Eye (tissue), 1 donor: ENCODE data around the gene METAP1D.
"Not testable (repeated sequence)": the region's sequence is repeated elsewhere in the genome, so short reads cannot be mapped to it uniquely, and the experiment has no call there.

Experiments
- DNase-seq: peaks from one replicate; pipeline ENCODE4 v3.0.0-alpha.2; 2015

METAP1D gene

DNA sequence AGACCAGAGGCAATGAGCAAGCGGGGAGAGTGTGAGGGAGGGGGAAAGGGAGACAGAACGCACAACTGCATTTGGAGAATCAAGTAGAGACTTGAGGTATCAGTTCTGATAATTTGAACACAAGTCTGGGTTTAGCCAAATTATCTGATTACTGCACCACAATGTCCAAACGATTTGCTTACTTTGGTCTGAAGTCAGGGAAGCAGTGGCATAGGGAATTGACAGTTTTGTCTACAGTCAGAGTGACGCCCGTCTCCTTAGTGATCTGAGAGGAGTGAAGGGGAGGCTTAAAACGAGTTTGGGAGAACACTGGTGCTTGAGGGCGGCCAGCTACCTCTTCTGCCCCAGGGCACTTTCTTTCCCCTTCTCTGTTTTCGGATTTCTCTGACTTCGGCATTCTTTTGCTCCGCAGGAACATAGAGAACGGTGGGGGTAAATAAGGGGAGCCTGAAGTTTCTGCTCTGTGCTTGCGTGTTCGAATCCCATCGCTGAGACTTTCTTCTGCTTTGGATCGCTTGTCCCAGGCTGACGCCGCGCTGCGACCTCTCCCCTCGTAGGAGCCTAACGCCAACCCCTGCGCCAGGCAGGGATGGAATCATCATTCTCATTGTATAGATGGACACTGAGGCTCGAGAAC, 105.8 kb downstream of the METAP1D start:
- DNase-seq, result peak; percentile 65

DNA sequence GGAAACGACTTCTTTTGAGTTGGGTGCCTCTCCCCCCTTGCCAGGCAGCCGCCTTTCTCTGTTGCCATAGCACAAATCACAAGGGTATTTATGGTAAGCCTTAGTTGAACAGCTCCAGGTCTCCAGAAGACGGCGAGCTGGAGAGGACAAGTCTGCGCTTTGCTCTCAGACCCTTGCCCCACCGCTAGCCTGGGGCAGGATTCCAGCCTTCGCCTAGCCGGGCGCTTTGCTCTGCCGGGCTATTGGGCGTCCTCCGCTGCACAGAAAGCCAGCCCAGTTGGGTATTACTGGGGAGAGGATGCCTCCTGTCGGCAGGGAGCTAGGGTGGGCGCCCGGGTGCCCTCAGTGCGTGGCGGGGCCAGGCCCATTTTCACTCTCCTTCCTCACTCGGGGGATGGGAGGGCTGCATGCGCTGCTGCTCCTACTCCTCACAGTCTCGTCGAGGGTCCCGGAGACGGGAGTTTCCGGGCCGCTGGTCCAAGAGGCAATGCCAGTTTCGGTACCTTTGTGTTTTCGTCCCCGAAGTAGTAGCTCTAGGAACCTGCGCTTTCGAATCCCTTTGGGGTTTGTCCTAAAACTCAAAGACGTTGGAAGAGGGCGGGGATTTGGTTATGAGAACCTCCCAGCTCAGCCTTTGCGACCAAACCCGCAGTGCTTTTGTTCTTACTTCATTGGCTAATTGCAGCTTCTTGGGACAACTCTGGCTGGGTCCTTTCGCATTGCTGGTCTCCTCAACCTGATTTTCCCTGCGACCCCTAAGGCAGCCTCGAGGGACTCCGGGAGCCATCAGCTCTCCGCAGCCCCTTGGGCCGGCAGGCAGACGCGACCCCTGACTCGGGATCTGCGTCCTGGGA, 106.6 kb downstream of the METAP1D start:
- peak; percentile 74 for DNase-seq

DNA sequence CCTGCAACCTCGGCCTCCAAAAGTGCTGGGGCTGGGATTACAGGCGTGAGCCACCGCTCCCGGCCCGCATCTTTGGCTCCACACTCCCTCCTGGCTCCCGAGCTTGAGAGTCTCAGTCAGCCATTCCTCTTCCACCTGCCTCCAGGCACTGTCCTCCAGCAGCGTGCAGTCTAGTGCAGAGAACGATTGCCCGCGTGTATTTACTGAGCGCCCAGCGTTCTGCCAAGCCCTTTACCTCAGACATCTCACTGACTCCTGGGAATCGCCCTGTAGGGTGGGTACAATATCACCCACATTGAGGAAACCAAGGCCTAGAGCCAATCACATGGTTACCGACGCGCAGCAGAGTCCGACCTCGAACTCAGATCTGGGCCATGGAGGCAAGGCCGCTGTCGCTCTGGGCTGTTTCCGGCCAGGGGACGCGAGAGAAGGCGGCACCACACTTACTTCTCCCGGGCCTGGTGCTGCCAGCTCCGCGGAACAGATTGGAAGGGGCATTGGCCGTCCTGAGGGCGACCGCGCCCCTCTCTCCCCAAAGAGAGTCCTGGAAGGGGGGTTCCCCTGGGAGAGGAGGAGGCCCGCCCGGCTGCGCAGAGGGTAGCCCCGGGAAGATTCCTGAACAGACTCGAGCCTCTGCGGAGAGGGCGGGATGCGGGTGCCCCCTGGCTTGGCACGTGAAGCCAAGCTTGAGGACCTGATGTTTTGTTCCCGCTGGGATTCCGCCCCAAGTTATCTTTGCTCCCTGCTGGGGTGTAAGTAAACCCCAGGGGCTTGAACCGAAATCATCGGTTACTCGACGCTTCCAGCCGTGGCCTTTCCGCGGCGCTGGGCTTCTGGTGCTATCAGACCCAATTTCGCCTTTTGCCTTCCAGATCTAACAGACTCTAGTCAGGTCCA, 108.2 kb downstream of the METAP1D start:
- peak; percentile 51 for DNase-seq

DNA sequence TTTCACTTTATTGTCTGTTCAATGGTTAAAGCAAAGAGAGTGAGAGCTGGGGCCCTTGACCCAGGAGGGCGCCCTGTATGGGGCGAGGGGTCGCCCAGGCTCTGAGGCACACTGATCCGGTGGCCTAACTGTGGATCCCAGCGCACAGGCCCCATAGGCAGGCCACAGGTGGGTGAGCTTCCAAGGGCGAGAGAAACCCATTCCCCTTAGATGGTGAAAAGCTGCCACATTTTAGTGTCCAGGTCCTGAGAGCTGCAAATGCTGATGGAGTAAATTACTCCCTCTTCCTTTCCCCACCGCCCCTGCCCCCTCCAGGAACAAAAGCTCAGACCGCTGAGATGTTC, 108.8 kb downstream of the METAP1D start:
- peak; percentile 40 for DNase-seq

DNA sequence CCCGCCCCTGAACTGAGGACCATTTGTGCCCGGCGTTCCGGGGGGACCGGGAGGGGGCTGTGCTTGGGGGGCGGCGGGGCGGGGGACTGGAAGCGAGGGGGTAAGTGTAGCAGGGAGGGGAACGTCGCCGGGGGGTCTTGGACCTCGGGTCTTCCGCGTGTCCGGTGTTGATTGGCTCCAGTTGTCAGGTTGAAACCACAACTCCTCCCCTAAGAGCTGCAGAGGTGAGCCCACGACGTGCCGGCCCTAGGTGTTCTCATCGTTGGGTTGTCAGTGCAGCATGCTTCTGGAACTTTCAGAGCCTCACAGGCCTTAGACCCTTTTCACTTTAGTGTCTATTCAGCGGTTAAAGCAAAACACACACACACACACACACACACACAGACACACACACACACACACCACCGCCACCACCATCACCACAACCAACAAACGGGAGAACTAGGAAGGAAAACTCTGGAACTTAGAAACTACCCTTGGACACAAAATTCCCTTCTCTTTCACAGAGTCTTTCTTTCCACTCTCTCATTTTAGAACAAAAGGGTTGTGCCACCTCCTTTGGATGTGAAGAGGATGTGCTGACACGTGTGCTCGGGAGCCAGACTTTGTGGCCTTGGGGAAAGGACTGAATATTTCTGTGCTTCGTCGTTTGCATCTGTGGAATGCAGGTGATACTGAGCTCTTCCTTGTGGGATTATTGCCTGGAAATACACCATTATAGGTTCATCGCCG, 109.7 kb downstream of the METAP1D start:
- DNase-seq, result peak; percentile 53

DNA sequence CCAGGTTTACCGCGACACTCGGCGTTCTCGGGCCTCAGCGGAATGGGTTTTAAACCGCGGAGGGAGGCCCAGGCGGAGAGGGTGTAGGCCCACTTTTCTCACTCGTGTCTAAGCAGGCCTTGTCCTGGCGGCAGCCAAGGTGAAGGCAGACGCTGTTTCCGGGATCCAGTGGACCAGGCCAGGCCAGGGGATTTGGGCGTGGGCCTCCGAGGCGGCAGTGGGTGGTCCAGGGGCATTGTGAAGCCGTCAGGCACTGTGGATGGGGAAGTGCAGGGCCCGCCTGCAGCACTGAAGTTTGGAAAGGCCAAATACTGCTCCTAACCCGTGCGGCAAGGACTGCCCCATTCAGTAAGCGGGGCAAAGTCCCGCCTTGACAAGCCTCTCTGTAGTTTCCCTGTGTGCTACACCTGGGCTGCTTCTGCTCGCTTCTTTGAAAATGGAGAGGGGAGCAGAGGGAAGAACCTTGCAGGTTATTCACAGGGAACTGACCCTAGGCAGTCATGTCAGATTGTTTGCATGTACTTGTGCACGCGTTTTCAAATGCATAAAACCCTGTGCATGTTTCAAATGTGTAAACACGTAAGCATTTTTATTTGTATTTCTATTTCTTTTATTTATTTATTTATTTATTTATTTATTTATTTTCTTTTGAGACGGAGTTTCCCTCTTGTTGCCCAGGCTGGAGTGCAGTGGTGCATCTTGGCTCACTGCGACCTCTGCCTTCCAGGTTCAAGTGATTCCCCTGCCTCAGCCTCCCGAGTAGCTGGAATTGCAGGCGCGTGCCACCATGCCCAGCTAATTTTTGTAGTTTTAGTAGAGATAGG, 110.4 kb downstream of the METAP1D start:
- no peak for DNase-seq

DNA sequence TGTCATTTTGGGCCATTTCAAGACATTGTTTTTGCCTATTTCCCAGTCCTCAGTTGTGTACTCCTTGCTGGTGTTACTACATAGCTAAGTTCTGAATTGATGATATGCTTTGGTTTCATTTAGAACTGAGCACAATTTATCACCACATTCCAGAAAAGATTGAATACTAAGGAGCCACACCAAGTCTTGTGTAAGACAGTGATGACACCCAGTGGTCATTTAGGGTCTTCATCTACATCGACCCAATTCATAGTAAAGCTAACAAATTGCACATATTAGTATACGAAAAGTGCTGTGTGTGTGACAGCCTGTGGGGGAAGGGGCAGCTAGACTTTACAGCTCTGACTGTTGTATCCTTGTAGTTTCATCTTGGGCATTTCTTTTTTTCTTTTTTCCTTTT, 113.9 kb downstream of the METAP1D start:
- DNase-seq, result peak; percentile 51

DNA sequence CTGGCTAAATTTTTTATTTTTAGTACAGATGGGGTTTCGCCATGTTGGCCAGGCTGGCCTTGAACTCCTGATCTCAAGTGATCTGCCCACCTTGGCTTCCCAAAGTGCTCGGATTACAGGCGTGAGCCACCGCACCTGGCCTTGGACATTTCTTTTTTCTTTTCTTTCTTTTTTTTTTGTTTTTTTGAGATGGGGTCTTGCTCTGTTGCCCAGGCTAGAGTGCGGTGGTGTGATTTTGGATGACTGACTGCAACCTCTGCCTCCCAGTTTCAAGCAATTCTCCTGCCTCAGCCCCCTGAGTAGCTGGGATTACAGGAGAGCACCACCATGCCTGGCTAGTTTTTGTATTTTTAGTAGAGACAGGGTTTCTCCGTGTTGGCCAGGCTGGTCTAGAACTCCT, 114.4 kb downstream of the METAP1D start:
- DNase-seq, result not testable (repeated sequence)

DNA sequence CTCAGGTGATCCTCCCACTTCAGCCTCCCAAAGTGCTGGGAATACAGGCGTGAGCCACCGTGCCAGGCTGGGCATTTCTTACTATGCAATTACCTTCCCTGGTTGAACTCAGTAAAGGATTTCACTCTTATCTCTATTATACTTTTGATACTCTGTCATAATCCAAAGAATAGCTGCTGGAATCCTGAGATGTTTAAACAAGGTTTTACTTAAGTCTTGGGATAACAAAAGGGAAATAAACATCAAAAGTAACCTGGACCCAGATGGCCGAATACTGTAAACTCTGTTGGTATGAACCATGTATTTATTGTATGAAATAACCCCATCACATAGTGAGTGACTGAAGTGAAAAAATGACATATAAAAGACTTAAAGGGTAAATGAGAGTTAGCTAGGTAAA, 114.8 kb downstream of the METAP1D start:
- DNase-seq, result no peak

DNA sequence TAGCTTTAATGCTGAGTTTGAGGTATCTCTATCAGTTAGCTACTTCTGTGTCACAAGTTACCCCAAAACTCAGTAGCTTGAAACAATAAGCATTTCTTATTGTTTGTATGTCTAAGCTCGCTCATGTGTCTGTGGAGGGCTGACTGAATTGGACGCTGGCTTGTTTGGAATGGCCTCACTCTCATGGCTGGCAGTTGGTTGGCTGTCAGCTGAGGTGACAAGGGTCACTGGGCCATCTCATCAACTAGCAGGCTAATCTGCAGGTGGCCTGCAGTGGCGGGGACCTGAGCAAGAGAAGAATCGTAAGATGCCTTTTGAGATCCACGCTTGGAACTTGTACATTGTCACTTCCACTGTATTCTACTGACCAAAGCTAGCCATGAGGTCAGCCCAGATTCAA, 116.4 kb downstream of the METAP1D start:
- peak; percentile 37 for DNase-seq

DNA sequence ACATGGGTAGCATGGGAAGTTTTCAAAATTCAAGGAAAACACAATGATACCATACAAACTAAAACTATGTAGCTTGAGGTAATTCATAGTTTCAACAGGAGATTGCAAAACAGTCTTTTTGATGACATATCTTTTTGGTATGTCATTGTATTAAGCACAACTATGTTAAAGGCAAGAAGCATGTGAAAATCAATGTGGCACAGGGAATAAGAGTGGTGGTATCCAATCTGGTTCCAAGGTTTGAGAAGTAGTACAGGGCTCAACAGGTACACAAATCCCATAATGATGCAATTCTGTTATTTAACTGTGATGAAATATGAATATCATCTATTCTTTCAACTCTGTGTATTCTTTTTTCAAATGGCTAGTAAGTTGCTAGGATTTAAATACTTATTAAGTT, 119.3 kb downstream of the METAP1D start:
- DNase-seq, result no peak

DNA sequence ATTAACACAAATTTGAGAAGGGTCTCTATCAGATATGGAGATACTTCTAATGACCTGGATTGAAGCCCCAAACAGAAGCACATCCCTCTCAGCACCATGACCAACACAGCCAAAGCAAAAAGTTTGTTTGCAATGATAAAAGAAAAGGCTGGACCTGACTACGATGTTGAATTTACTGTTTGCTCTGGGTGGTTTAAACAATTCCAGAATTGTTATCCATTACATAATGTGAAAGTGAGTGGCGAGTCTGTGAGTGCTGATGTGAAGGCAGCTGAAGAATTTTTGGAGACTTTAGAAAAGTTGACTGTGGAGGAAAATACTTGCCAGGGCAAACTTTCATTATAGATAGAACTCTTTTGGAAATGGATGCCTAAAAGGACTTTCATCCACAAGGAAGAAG, 120.4 kb downstream of the METAP1D start:
- no peak for DNase-seq

DNA sequence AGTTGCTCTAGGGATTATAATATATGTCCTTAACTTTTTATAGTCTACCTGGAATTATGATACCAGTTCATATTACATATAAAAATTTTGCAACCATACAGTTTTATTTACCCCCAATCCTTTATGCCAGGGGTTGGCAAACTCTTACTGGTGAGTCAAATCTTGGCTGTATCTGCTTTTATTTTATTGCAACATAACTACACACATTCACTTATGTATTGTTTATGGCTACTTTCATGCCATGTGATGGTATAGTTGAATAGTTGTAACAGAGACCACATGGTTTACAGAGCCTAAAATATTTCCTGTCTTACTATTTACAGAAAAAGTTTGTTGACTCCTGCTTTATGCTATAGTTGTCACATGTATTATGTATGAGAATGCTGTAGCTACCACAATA, 128.7 kb downstream of the METAP1D start:
- DNase-seq, result no peak

DNA sequence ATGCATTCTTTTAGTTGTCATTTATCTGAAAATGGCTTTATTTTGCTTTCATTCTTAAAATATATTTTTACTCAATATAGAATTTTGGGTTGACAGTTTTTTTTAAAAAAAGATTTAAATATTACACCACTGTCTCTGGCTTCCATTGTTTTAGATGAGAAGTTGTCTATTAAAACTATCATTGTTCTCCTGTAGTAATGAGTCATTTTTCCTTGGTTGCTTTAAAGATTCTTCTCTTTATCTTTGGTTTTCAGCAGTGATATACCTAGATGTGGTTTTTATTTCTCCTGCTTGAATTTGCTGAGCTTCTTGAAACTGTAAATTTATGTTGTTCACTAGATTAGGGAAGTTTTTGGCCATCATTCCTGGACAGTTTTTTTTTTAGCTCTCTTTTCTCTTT, 129.7 kb downstream of the METAP1D start:
- no peak for DNase-seq
